ENCODE data around the gene SLA2. TPM values are rescaled to one million over a fixed set of nuclear protein-coding genes. Genes with fewer than 3 reads are reported as not detected.

The SLA2 gene
- total RNA-seq, 1 experiment from 2014 or later, result not detected

DNA sequence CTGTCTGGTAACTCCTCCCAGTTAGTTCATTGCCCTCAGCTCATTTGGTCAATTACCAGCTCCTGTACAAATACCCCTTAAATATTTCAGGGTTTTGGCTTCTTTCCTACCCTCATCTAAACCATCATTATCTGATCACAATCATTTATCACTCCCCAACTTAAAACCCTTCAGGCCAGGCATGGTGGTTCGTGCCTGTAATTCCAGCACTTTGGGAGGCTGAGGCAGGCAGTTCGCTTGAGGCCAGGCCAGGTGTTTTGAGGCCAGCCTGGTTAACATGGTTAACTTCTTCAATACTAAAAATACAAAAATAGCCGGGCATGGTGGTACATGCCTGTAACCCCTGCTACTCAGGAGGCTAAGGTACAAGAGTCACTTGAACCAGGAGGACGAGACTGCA lies 63.2 kb downstream of the SLA2 start:
- intact Hi-C loops (cut with micrococcal nuclease; ENCODE audit: unreplicated experiment), result no loop called here
- Histone ChIP-seq H3K9me3 (ENCODE audit: insufficient read depth, low read depth) (no peaks in the 10 kb centered on the region), H2AFZ (no peak overlapping the region), H3K4me3 (no peak overlapping the region), H3K36me3 (ENCODE audit: low read depth) (no peaks in the 10 kb centered on the region), H4K20me1 (ENCODE audit: insufficient read depth) (peaks cover 4% of the 10 kb centered on the region; the same call in 1 of the 2 replicates), H3K4me2 (no peak overlapping the region), H3K27ac (no peak overlapping the region), H3K79me2 (ENCODE audit: low read depth) (no peaks in the 10 kb centered on the region), H3K9me2 (ENCODE audit: insufficient read depth) (no peaks in the 10 kb centered on the region), H3K4me1 (replicated peaks; ENCODE audit: insufficient read depth) (peaks cover 18% of the 10 kb centered on the region), H3F3A (ENCODE audit: insufficient read depth, low read depth) (peaks cover 12% of the 10 kb centered on the region; the same call in 1 of the 2 replicates), H3K27me3 (ENCODE audit: insufficient read depth, low read depth) (no peaks in the 10 kb centered on the region)
- DNase-seq, result no peak
- no TSS peak for BruUV-seq (replicated peaks)
- CTCF ChIA-PET, result interaction anchor here (0.7 kb wide), 1 partner anchor 629 kb away, joined by 3 read pairs; the partner anchor contains the start of gene SCAND1
- TF ChIP-seq, protein P1, sequence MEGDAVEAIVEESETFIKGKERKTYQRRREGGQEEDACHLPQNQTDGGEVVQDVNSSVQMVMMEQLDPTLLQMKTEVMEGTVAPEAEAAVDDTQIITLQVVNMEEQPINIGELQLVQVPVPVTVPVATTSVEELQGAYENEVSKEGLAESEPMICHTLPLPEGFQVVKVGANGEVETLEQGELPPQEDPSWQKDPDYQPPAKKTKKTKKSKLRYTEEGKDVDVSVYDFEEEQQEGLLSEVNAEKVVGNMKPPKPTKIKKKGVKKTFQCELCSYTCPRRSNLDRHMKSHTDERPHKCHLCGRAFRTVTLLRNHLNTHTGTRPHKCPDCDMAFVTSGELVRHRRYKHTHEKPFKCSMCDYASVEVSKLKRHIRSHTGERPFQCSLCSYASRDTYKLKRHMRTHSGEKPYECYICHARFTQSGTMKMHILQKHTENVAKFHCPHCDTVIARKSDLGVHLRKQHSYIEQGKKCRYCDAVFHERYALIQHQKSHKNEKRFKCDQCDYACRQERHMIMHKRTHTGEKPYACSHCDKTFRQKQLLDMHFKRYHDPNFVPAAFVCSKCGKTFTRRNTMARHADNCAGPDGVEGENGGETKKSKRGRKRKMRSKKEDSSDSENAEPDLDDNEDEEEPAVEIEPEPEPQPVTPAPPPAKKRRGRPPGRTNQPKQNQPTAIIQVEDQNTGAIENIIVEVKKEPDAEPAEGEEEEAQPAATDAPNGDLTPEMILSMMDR (conservative IDR thresholded peaks at IDR 0.05), result no peak
- TF ChIP-seq EZH2 (IDR thresholded peaks at IDR 0.05; ENCODE audit: low read depth), result no peak
- POLR2A ChIA-PET (ENCODE audit: unreplicated experiment), result no interaction called here

DNA sequence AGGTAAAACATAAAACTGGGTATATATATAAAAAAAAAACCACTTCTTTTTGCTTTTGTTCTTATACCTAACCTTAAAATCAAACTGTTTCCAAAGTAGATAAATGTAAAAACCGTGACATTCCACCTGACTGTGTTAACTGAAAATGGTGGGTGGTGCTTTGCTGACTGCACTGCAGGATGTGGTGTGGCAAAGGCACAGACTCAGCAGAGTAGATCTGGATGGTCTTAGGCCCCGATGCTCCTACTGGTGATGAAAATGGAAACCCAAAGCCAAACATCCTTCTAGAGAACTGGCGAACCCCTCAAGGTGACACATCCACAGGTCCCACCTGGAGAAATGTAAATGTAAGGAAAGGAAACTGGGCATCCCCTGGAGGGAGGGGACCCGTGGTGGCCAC lies 63.7 kb downstream of the SLA2 start:
- no peaks in the 10 kb centered on the region for H3K27me3 ChIP-seq (ENCODE audit: insufficient read depth, low read depth)
- peaks cover 18% of the 10 kb centered on the region for H3K4me1 ChIP-seq (replicated peaks; ENCODE audit: insufficient read depth)
- ChIA-PET POLR2A (ENCODE audit: unreplicated experiment) (no interaction called here), CTCF (no interaction called here)
- no peaks in the 10 kb centered on the region for H3K36me3 ChIP-seq (ENCODE audit: low read depth)
- H3K27ac ChIP-seq, result no peak overlapping the region
- H3K4me3 ChIP-seq, result no peak overlapping the region
- no peak for DNase-seq
- intact Hi-C loops (cut with micrococcal nuclease; ENCODE audit: unreplicated experiment), result no loop called here
- H3K79me2 ChIP-seq (ENCODE audit: low read depth), result no peaks in the 10 kb centered on the region
- peaks cover 4% of the 10 kb centered on the region; the same call in 1 of the 2 replicates for H4K20me1 ChIP-seq (ENCODE audit: insufficient read depth)
- no peak overlapping the region for H3K4me2 ChIP-seq
- no peak overlapping the region for H2AFZ ChIP-seq
- no TSS peak for BruUV-seq (replicated peaks)
- TF ChIP-seq, protein P1 (conservative IDR thresholded peaks at IDR 0.05), result no peak
- no peak for TF ChIP-seq EZH2 (IDR thresholded peaks at IDR 0.05; ENCODE audit: low read depth)
- H3K9me2 ChIP-seq (ENCODE audit: insufficient read depth), result no peaks in the 10 kb centered on the region
- no peaks in the 10 kb centered on the region for H3K9me3 ChIP-seq (ENCODE audit: insufficient read depth, low read depth)
- peaks cover 12% of the 10 kb centered on the region; the same call in 1 of the 2 replicates for H3F3A ChIP-seq (ENCODE audit: insufficient read depth, low read depth)

DNA sequence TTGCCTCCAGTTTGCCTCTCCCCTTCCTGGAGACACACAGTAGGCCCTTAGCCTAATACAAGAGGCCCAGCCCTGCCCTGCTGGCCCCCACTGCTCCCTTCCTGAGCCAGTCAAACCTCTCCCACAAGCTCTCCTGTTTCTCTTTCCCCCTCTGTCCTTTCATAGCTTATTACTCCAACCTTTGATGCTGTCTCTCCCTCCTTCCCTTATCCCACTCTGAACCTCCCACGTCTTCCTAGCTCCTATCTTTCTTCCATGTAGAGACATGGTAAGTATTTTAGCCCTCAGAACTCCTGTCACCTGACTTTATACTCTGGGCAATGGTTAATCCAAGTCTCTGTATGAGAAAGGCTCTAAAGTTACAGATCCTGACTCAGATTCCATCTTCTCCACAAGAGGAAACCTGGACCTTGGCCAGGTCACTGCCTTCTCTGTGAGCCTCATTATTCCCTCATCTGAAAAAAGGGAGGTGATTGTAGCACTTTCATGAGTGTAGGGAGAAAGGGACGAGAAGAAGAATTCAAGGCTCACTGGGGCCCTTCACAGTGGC lies 65.9 kb downstream of the SLA2 start:
- Histone ChIP-seq H3K9me3 (ENCODE audit: insufficient read depth, low read depth) (no peaks in the 10 kb centered on the region), H2AFZ (no peak overlapping the region), H3K36me3 (ENCODE audit: low read depth) (no peaks in the 10 kb centered on the region), H4K20me1 (ENCODE audit: insufficient read depth) (peaks cover 4% of the 10 kb centered on the region; the same call in 1 of the 2 replicates), H3K9me2 (ENCODE audit: insufficient read depth) (no peaks in the 10 kb centered on the region), H3K4me2 (no peak overlapping the region), H3K79me2 (ENCODE audit: low read depth) (peaks cover 13% of the 10 kb centered on the region), H3K27me3 (ENCODE audit: insufficient read depth, low read depth) (no peaks in the 10 kb centered on the region), H3K4me3 (no peak overlapping the region), H3F3A (ENCODE audit: insufficient read depth, low read depth) (peaks cover 21% of the 10 kb centered on the region), H3K4me1 (replicated peaks; ENCODE audit: insufficient read depth) (peaks cover 21% of the 10 kb centered on the region), H3K27ac (no peak overlapping the region)
- DNase-seq, result no peak
- CTCF ChIA-PET, result interaction anchor here (0.5 kb wide), 1 partner anchor 26 kb away, joined by 3 read pairs; the partner anchor contains the start of gene RAB5IF
- TF ChIP-seq, protein P1 (conservative IDR thresholded peaks at IDR 0.05), result no peak
- TF ChIP-seq EZH2 (IDR thresholded peaks at IDR 0.05; ENCODE audit: low read depth), result no peak
- POLR2A ChIA-PET (ENCODE audit: unreplicated experiment), result no interaction called here
- no TSS peak for BruUV-seq (replicated peaks)
- intact Hi-C loops (cut with micrococcal nuclease; ENCODE audit: unreplicated experiment), result loop anchor here (10.0 kb wide), 1 partner anchor 1125 kb away; the partner anchor contains the start of gene CEP250

Data from PC-9 (cell line).